Measurements from ENCODE around the gene SNX30.

The SNX30 gene

GRCh38 chr9:112757940-112758339 is 7.4 kb downstream of the SNX30 start:
- H3K4me3 ChIP-seq (ENCODE audit: low read depth, low read length): no peak overlapping the region
- DNase-seq (ENCODE audit: low read depth): no peak
- TF ChIP-seq CTCF (IDR thresholded peaks at IDR 0.05; ENCODE audit: low read depth, low read length, missing control alignments): no peak

- TF ChIP-seq CTCF (IDR thresholded peaks at IDR 0.05; ENCODE audit: low read depth, low read length, missing control alignments): no peak
- no peak for DNase-seq (ENCODE audit: low read depth)
- no peak overlapping the region for H3K4me3 ChIP-seq (ENCODE audit: low read depth, low read length)
Observed at GRCh38 chr9:112760821-112761220, 10.3 kb downstream of the SNX30 start.

- no peak for TF ChIP-seq CTCF (IDR thresholded peaks at IDR 0.05; ENCODE audit: low read depth, low read length, missing control alignments)
- H3K4me3 ChIP-seq (ENCODE audit: low read depth, low read length): no peak overlapping the region
- DNase-seq (ENCODE audit: low read depth): no peak
Observed at GRCh38 chr9:112761912-112762655, 11.5 kb downstream of the SNX30 start.

- no peak overlapping the region for H3K4me3 ChIP-seq (ENCODE audit: low read depth, low read length)
- DNase-seq (ENCODE audit: low read depth): no peak
- no peak for TF ChIP-seq CTCF (IDR thresholded peaks at IDR 0.05; ENCODE audit: low read depth, low read length, missing control alignments)
Observed at GRCh38 chr9:112762726-112763518, 12.4 kb downstream of the SNX30 start.

- no peak for DNase-seq (ENCODE audit: low read depth)
- TF ChIP-seq CTCF (IDR thresholded peaks at IDR 0.05; ENCODE audit: low read depth, low read length, missing control alignments): no peak
- H3K4me3 ChIP-seq (ENCODE audit: low read depth, low read length): no peak overlapping the region
Observed at GRCh38 chr9:112764344-112764743, 13.8 kb downstream of the SNX30 start.

GRCh38 chr9:112764837-112765236 is 14.3 kb downstream of the SNX30 start:
- no peak for DNase-seq (ENCODE audit: low read depth)
- TF ChIP-seq CTCF (IDR thresholded peaks at IDR 0.05; ENCODE audit: low read depth, low read length, missing control alignments): no peak
- H3K4me3 ChIP-seq (ENCODE audit: low read depth, low read length): no peak overlapping the region
